ENCODE measurements around the gene GTF2E1.
"Not testable (repeated sequence)": the region's sequence is repeated elsewhere in the genome, so short reads cannot be mapped to it uniquely, and the experiment has no call there.

GTF2E1 gene

DNA sequence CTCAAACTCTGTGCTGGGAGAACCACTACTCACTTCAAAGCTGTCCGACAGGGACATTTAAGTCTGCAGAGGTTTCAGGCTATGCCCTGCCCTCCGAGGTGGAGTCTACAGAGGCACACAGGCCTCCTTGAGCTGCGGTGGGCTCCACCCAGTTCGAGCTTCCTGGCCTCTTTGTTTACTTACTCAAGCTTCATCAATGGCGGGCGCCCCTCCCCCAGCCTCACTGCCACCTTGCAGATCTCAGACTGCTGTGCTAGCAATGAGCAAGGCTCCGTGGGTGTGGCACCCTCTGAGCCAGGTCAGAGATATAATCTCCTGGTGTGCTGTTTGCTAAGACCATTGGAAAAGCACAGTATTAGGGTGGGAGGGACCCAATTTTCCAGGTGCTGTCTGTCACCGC is 4.5 kb upstream of the GTF2E1 start:
- H3K4me2 ChIP-seq (ENCODE audit: low read length, poor library complexity, severe bottlenecking); H3K4me3 ChIP-seq (ENCODE audit: insufficient read depth in 1 of 2, low read depth in 1 of 2, low read length in 2 of 2); H3K4me1 ChIP-seq (ENCODE audit: control insufficient read depth, insufficient read depth, low read depth, low read length); H3K18ac ChIP-seq (ENCODE audit: low read depth in 1 of 2, low read length in 2 of 2); DNase-seq; H2BK5ac ChIP-seq (ENCODE audit: low read depth, low read length, poor library complexity, severe bottlenecking); H3K27me3 ChIP-seq (ENCODE audit: control insufficient read depth in 1 of 2, insufficient read depth in 1 of 2, low read length in 2 of 2); H3K9ac ChIP-seq (ENCODE audit: low read length); H3K4ac ChIP-seq (ENCODE audit: low read depth in 1 of 2, low read length in 2 of 2); H4K91ac ChIP-seq (ENCODE audit: low read length); H2AFZ ChIP-seq (ENCODE audit: low read depth, low read length); H2BK15ac ChIP-seq (ENCODE audit: low read depth, poor library complexity, severe bottlenecking); H3K27ac ChIP-seq (ENCODE audit: low read length, poor library complexity, severe bottlenecking); H2BK120ac ChIP-seq (ENCODE audit: low read depth, low read length); H3K23ac ChIP-seq (ENCODE audit: low read length in 2 of 2); H3K14ac ChIP-seq (ENCODE audit: low read length in 2 of 2); H2AK5ac ChIP-seq (ENCODE audit: low read length, severe bottlenecking); H2BK12ac ChIP-seq (ENCODE audit: low read length in 2 of 2); H3K9me3 ChIP-seq (ENCODE audit: control insufficient read depth, low read length): not testable (repeated sequence)
- H3K79me1 ChIP-seq (replicated peaks; ENCODE audit: low read length, poor library complexity, severe bottlenecking), result peaks cover 12% of the 10 kb centered on the region
- H4K8ac ChIP-seq (ENCODE audit: low read length), result peak overlapping the region; percentile 75
- peaks cover 10 to 15% of the 10 kb centered on the region in 2 experiments for H3K36me3 ChIP-seq (ENCODE audit: control insufficient read depth in 1 of 2, insufficient read depth in 2 of 2, low read depth in 1 of 2, low read length in 2 of 2)
- WGBS, result 98% methylated on average over 8 of the region's 8 CpGs

DNA sequence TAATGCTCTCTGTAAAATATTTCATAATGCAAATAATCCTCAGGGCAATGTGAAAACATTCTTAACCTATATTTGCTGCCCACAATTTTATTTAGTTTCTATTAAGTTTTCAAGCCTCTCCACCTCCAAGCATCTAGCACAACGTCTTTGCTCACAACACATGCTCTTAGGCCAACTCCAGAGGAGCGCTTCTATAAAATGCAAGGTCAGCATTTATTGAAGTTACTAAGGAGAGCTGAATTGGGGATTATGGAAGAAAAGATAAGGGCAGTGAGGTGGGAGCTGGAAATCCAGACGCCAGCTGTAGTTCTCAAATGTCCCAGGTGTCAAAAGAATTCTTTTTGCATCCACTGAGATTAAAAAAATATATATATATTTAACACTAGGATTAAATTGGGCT is 1.2 kb upstream of the GTF2E1 start:
- Histone ChIP-seq H2AFZ (ENCODE audit: low read depth, low read length) (no peak overlapping the region), H2AK5ac (ENCODE audit: low read length, severe bottlenecking) (no peak overlapping the region), H3K4ac (ENCODE audit: low read depth in 1 of 2, low read length in 2 of 2) (no peak overlapping the region), H3K4me2 (ENCODE audit: low read length, poor library complexity, severe bottlenecking) (peak overlapping the region; percentile 25), H3K36me3 (ENCODE audit: control insufficient read depth in 1 of 2, insufficient read depth in 2 of 2, low read depth in 1 of 2, low read length in 2 of 2) (peaks cover 10 to 15% of the 10 kb centered on the region in 2 experiments), H3K4me1 (ENCODE audit: control insufficient read depth, insufficient read depth, low read depth, low read length) (peaks cover 5% of the 10 kb centered on the region), H2BK15ac (ENCODE audit: low read depth, poor library complexity, severe bottlenecking) (no peak overlapping the region), H2BK120ac (ENCODE audit: low read depth, low read length) (no peak overlapping the region), H3K9me3 (ENCODE audit: control insufficient read depth, low read length) (no peaks in the 10 kb centered on the region), H3K14ac (ENCODE audit: low read length in 2 of 2) (no peak overlapping the region), H3K79me1 (replicated peaks; ENCODE audit: low read length, poor library complexity, severe bottlenecking) (peaks cover 19% of the 10 kb centered on the region), H3K4me3 (ENCODE audit: insufficient read depth in 1 of 2, low read depth in 1 of 2, low read length in 2 of 2) (peak overlapping the region in 1 of 2 experiments; percentile 97), H3K27me3 (ENCODE audit: control insufficient read depth in 1 of 2, insufficient read depth in 1 of 2, low read length in 2 of 2) (no peaks in the 10 kb centered on the region), H3K23ac (ENCODE audit: low read length in 2 of 2) (no peak overlapping the region), H4K91ac (ENCODE audit: low read length) (no peak overlapping the region), H2BK12ac (ENCODE audit: low read length in 2 of 2) (no peak overlapping the region), H3K18ac (ENCODE audit: low read depth in 1 of 2, low read length in 2 of 2) (no peak overlapping the region), H3K27ac (ENCODE audit: low read length, poor library complexity, severe bottlenecking) (no peak overlapping the region), H4K8ac (ENCODE audit: low read length) (no peak overlapping the region), H2BK5ac (ENCODE audit: low read depth, low read length, poor library complexity, severe bottlenecking) (no peak overlapping the region), H3K9ac (ENCODE audit: low read length) (peak overlapping the region; percentile 89)
- 93% methylated on average over 2 of the region's 3 CpGs for WGBS
- DNase-seq, result no peak

- Histone ChIP-seq H2BK12ac (ENCODE audit: low read length in 2 of 2) (no peak overlapping the region), H2BK15ac (ENCODE audit: low read depth, poor library complexity, severe bottlenecking) (no peak overlapping the region), H3K27ac (ENCODE audit: low read length, poor library complexity, severe bottlenecking) (no peak overlapping the region), H3K4me2 (ENCODE audit: low read length, poor library complexity, severe bottlenecking) (peak overlapping the region; percentile 61), H3K4me3 (ENCODE audit: insufficient read depth in 1 of 2, low read depth in 1 of 2, low read length in 2 of 2) (peak overlapping the region; percentile 72 to 97), H3K36me3 (ENCODE audit: control insufficient read depth in 1 of 2, insufficient read depth in 2 of 2, low read depth in 1 of 2, low read length in 2 of 2) (peaks cover 10 to 15% of the 10 kb centered on the region in 2 experiments), H3K27me3 (ENCODE audit: control insufficient read depth in 1 of 2, insufficient read depth in 1 of 2, low read length in 2 of 2) (no peaks in the 10 kb centered on the region), H3K9me3 (ENCODE audit: control insufficient read depth, low read length) (no peaks in the 10 kb centered on the region), H3K14ac (ENCODE audit: low read length in 2 of 2) (no peak overlapping the region), H2BK120ac (ENCODE audit: low read depth, low read length) (no peak overlapping the region), H3K4me1 (ENCODE audit: control insufficient read depth, insufficient read depth, low read depth, low read length) (peaks cover 5% of the 10 kb centered on the region), H2AK5ac (ENCODE audit: low read length, severe bottlenecking) (no peak overlapping the region), H4K8ac (ENCODE audit: low read length) (no peak overlapping the region), H3K4ac (ENCODE audit: low read depth in 1 of 2, low read length in 2 of 2) (peak overlapping the region in 1 of 2 experiments; percentile 50), H2BK5ac (ENCODE audit: low read depth, low read length, poor library complexity, severe bottlenecking) (no peak overlapping the region), H4K91ac (ENCODE audit: low read length) (no peak overlapping the region), H3K23ac (ENCODE audit: low read length in 2 of 2) (no peak overlapping the region), H3K9ac (ENCODE audit: low read length) (peak overlapping the region; percentile 89), H3K79me1 (replicated peaks; ENCODE audit: low read length, poor library complexity, severe bottlenecking) (peaks cover 19% of the 10 kb centered on the region), H2AFZ (ENCODE audit: low read depth, low read length) (no peak overlapping the region), H3K18ac (ENCODE audit: low read depth in 1 of 2, low read length in 2 of 2) (no peak overlapping the region)
- no peak for DNase-seq
- 26% methylated on average over 10 of the region's 10 CpGs for WGBS
Measured at GRCh38 chr3:120741837-120742197, 727 bp upstream of the GTF2E1 start.

- H3K36me3 ChIP-seq (ENCODE audit: control insufficient read depth in 1 of 2, insufficient read depth in 2 of 2, low read depth in 1 of 2, low read length in 2 of 2), result peaks cover 5 to 6% of the 10 kb centered on the region in 2 experiments
- H2BK12ac ChIP-seq (ENCODE audit: low read length in 2 of 2), result no peak overlapping the region
- peak overlapping the region; percentile 80 for H3K27ac ChIP-seq (ENCODE audit: low read length, poor library complexity, severe bottlenecking)
- H2BK5ac ChIP-seq (ENCODE audit: low read depth, low read length, poor library complexity, severe bottlenecking), result no peak overlapping the region
- peaks cover 5% of the 10 kb centered on the region for H3K4me1 ChIP-seq (ENCODE audit: control insufficient read depth, insufficient read depth, low read depth, low read length)
- H3K4me3 ChIP-seq (ENCODE audit: insufficient read depth in 1 of 2, low read depth in 1 of 2, low read length in 2 of 2), result peak overlapping the region; percentile 88 to 97
- WGBS, result 3% methylated on average over 26 of the region's 26 CpGs
- H3K4me2 ChIP-seq (ENCODE audit: low read length, poor library complexity, severe bottlenecking), result peak overlapping the region; percentile 61
- no peaks in the 10 kb centered on the region for H3K27me3 ChIP-seq (ENCODE audit: control insufficient read depth in 1 of 2, insufficient read depth in 1 of 2, low read length in 2 of 2)
- peaks cover 16% of the 10 kb centered on the region for H3K79me1 ChIP-seq (replicated peaks; ENCODE audit: low read length, poor library complexity, severe bottlenecking)
- peak overlapping the region in 1 of 2 experiments; percentile 2 for H3K14ac ChIP-seq (ENCODE audit: low read length in 2 of 2)
- peak overlapping the region; percentile 2 for H4K91ac ChIP-seq (ENCODE audit: low read length)
- peak overlapping the region; percentile 54 for H2BK120ac ChIP-seq (ENCODE audit: low read depth, low read length)
- H2AFZ ChIP-seq (ENCODE audit: low read depth, low read length), result peak overlapping the region; percentile 75
- no peaks in the 10 kb centered on the region for H3K9me3 ChIP-seq (ENCODE audit: control insufficient read depth, low read length)
- H3K23ac ChIP-seq (ENCODE audit: low read length in 2 of 2), result peak overlapping the region in 1 of 2 experiments; percentile 77
- no peak overlapping the region for H2BK15ac ChIP-seq (ENCODE audit: low read depth, poor library complexity, severe bottlenecking)
- peak overlapping the region; percentile 89 for H3K9ac ChIP-seq (ENCODE audit: low read length)
- H3K18ac ChIP-seq (ENCODE audit: low read depth in 1 of 2, low read length in 2 of 2), result peak overlapping the region in 1 of 2 experiments; percentile 16
- no peak overlapping the region for H2AK5ac ChIP-seq (ENCODE audit: low read length, severe bottlenecking)
- DNase-seq, result no peak
- peak overlapping the region in 1 of 2 experiments; percentile 5 for H3K4ac ChIP-seq (ENCODE audit: low read depth in 1 of 2, low read length in 2 of 2)
- peak overlapping the region; percentile 61 for H4K8ac ChIP-seq (ENCODE audit: low read length)
Measured at GRCh38 chr3:120742849-120743365, 363 bp downstream of the GTF2E1 start.
